ENCODE data around the gene SPNS1. TPM values are rescaled to one million over a fixed set of nuclear protein-coding genes. Genes with fewer than 3 reads are reported as not detected.

Gene SPNS1
- total RNA-seq, 1 donor from 2014 or later: 51.7 TPM

DNA sequence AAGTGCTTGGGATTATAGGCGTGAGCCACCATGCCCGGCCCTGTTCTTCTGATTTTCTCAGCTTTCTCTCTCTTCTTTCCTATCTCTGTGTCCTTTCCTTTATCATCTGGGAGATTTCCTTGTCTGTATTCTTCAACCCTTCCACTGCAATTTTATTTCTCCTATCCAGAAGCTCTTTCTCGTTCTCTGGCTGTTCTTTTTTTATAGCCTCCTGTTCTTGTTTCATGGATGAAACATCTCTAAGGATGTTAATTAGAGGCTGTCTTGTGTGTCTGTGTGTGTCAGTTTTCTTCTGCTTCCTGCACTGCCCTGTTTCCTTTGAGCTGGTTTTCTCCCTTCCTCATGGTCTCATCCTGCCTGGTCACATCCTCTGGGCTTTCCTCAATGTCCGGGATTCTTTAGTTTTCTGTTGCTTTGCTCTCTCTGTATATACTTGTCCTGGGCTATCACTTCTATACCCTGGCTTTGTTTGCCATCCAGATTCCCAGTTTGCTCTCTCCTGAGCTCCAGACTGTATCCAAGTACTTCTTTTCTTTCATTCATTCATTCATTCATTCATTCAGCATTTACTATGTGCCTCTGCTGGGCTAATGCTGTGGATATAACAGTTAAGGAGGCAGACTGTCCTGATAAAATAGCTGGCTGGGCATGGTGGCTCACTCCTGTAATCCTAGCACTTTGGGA is 12.7 kb downstream of the SPNS1 start:
- no peak overlapping the region for H3K4me3 ChIP-seq (ENCODE audit: low read depth, low read length)
- TF ChIP-seq, protein P1, sequence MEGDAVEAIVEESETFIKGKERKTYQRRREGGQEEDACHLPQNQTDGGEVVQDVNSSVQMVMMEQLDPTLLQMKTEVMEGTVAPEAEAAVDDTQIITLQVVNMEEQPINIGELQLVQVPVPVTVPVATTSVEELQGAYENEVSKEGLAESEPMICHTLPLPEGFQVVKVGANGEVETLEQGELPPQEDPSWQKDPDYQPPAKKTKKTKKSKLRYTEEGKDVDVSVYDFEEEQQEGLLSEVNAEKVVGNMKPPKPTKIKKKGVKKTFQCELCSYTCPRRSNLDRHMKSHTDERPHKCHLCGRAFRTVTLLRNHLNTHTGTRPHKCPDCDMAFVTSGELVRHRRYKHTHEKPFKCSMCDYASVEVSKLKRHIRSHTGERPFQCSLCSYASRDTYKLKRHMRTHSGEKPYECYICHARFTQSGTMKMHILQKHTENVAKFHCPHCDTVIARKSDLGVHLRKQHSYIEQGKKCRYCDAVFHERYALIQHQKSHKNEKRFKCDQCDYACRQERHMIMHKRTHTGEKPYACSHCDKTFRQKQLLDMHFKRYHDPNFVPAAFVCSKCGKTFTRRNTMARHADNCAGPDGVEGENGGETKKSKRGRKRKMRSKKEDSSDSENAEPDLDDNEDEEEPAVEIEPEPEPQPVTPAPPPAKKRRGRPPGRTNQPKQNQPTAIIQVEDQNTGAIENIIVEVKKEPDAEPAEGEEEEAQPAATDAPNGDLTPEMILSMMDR (conservative IDR thresholded peaks at IDR 0.05; ENCODE audit: low read depth, low read length): no peak
- no peak for DNase-seq (ENCODE audit: low read depth)

DNA sequence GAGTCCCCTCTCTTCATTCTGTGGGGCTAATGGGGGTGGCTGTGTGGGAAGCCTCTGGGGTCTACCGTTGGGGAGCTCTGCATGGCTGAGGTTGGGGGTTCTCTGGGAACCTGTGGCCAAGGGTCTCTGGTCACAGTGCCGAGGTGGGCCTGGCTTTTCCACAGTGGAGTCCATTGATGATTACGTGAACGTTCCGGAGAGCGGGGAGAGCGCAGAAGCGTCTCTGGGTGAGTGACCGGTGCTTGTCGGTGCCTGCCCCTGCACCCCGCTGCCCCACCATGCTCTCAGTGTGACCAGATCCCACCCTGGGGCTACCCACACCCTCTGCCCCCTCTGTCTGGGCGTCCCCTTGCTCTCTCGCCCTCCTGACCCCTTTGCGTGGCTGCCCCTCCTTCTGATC is 14.8 kb downstream of the SPNS1 start:
- H3K4me3 ChIP-seq (ENCODE audit: low read depth, low read length): no peak overlapping the region
- TF ChIP-seq, protein P1 (conservative IDR thresholded peaks at IDR 0.05; ENCODE audit: low read depth, low read length): no peak
- DNase-seq (ENCODE audit: low read depth): no peak

DNA sequence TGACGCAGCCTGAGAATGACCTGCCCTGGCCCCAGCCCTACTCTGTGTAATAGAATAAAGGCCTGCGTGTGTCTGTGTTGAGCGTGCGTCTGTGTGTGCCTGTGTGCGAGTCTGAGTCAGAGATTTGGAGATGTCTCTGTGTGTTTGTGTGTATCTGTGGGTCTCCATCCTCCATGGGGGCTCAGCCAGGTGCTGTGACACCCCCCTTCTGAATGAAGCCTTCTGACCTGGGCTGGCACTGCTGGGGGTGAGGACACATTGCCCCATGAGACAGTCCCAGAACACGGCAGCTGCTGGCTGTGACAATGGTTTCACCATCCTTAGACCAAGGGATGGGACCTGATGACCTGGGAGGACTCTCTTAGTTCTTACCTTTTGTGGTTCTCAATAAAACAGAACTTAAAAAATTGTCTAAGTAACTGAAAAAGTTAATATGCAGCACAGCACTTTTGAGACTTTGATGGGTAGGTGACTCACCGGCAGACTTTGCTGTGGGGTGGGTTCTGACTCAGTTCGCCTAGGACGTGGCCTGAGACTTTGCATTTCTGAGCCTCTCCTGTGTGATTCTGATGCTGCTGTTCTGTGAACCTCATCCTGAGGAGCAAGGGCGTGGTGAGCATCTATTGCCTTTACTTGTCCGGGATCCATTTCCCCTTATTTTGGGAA is 15.9 kb downstream of the SPNS1 start:
- H3K4me3 ChIP-seq (ENCODE audit: low read depth, low read length): no peak overlapping the region
- DNase-seq (ENCODE audit: low read depth): no peak
- TF ChIP-seq, protein P1 (conservative IDR thresholded peaks at IDR 0.05; ENCODE audit: low read depth, low read length): no peak

DNA sequence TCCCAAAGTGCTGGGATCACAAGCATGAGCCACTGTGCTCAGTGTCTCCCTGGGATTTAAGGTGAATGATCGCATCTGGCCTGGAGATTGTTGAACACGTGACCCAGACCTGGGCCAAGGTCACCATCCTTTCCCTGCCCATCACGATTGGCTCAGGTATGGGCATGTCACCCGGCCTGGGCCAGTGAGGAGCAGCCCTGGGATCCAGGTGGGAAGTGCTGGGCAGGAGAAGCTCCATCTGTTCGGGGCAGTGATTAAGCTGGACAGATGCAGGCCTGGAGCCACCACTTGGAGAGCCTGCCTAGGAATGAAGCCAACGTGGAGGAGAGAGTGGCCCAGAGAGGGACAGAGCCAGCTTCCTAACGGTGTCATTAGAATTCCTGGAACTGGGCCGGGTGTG is 17.1 kb downstream of the SPNS1 start:
- TF ChIP-seq, protein P1 (conservative IDR thresholded peaks at IDR 0.05; ENCODE audit: low read depth, low read length): no peak
- H3K4me3 ChIP-seq (ENCODE audit: low read depth, low read length): no peak overlapping the region
- no peak for DNase-seq (ENCODE audit: low read depth)

DNA sequence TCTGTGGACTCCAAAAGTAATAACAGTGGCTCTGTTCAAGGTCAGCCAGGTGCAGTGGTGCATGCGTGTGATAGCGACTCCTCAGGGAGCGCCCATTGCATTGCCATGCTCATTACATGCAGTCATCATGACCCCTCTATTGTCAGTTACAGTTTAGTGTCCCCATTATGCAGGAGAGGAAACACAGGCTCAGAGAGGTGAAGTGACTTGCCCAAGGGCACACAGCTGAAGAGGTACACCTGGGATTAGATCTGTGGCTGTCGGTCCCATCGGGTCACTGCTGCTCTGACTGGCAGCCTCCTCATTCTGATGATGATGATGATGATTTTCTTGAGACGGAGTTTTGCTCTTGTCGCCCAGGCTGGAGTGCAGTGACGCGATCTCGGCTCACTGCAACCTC is 17.9 kb downstream of the SPNS1 start:
- TF ChIP-seq, protein P1 (conservative IDR thresholded peaks at IDR 0.05; ENCODE audit: low read depth, low read length): no peak
- no peak overlapping the region for H3K4me3 ChIP-seq (ENCODE audit: low read depth, low read length)
- DNase-seq (ENCODE audit: low read depth): no peak

DNA sequence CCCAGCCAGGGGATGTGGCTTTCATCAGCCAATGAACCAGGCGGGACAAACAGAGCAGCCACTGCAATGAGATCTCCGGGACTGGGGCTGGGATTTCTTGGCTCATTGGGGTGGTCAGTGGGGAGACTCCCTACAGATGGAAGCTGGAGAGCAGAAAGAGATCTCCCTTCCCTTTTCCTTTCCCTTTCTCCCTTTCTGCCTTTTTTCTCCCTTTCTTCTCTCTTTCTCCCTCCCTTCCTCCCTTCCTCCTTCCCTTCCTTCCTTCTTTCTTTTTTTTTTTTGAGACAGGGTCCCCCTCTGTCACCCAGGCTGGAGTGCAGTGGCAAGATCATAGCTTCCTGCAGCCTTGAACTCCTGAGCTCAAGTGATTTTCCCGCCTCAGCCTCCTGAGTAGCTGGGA is 24.3 kb downstream of the SPNS1 start:
- no peak overlapping the region for H3K4me3 ChIP-seq (ENCODE audit: low read depth, low read length)
- no peak for DNase-seq (ENCODE audit: low read depth)
- TF ChIP-seq, protein P1 (conservative IDR thresholded peaks at IDR 0.05; ENCODE audit: low read depth, low read length): no peak

DNA sequence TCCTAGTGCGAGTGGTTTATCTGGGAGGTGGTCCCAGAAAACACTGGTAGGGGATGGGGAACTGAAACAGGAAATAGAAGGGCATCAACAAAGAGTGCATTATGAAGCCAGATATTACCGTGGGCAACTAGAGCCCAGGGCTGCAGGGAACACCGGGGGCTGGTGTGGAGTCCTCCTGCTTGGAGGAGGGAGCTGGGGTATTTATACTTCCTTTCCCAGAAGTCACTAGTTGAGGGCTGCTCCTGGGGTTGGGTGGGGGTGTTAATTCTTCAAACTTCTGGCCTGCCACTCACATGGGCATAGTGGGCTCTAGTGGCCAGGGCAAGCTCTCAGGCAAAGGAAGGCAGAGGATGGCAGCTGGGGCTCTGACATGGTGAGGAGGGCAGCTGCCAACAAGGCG is 25.0 kb downstream of the SPNS1 start:
- no peak overlapping the region for H3K4me3 ChIP-seq (ENCODE audit: low read depth, low read length)
- TF ChIP-seq, protein P1 (conservative IDR thresholded peaks at IDR 0.05; ENCODE audit: low read depth, low read length): no peak
- DNase-seq (ENCODE audit: low read depth): no peak
